BLaER1 treated with 17β-estradiol and CSF1 and Interleukin-3, amounts not matched to agents 10 nM and 100 nM (cell line): Measurements from ENCODE around the gene MSANTD7.

Experiments used
- H3K27ac ChIP-seq, 11 experiments: shearing (Covaris generic); formaldehyde crosslinking; 2 replicates each; pipeline ENCODE4 v1.8.1; 2022
- H3K27me3 ChIP-seq, 11 experiments: shearing (Covaris generic); formaldehyde crosslinking; 2 replicates each; pipeline ENCODE4 v1.8.1; 2022
- H3K36me3 ChIP-seq, 11 experiments: shearing (Covaris generic); formaldehyde crosslinking; 2 replicates each; pipeline ENCODE4 v1.8.1; 2022
- H3K4me1 ChIP-seq, 10 experiments: shearing (Covaris generic); formaldehyde crosslinking; 2 replicates each; pipeline ENCODE4 v1.8.1; 2022
- H3K4me2 ChIP-seq, 11 experiments: shearing (Covaris generic); formaldehyde crosslinking; 2 replicates each; pipeline ENCODE4 v1.8.1; 2022
- H3K4me3 ChIP-seq, 10 experiments: shearing (Covaris generic); formaldehyde crosslinking; 2 replicates each; pipeline ENCODE4 v1.8.1; 2022
- H3K9ac ChIP-seq, 11 experiments: shearing (Covaris generic); formaldehyde crosslinking; 2 replicates each; pipeline ENCODE4 v1.8.1; 2022
- H3K9me3 ChIP-seq, 11 experiments: shearing (Covaris generic); formaldehyde crosslinking; replicated peaks in 1 of 11; 2 replicates each; pipeline ENCODE4 v1.8.1; 2022
- H4K20me1 ChIP-seq, 11 experiments: shearing (Covaris generic); formaldehyde crosslinking; 2 replicates each; pipeline ENCODE4 v1.8.1; 2022
- Cebpa-rat ChIP-seq, 11 experiments: shearing (Covaris generic); IDR thresholded peaks; 2 replicates each; pipeline ENCODE4 v1.8.1; 2022

Gene MSANTD7

GRCh38 chr10:14837757-14838581 is at the start of gene MSANTD7, which contains the start of the genes CDNF and HSPA14:
Gene MSANTD7, plus strand, starts transcription at chr10:14838306. Its CDS starts 3,979 bp downstream, at chr10:14842285.
Gene CDNF, minus strand, starts transcription at chr10:14838037. Its CDS starts 91 bp downstream, at chr10:14837946.
Gene HSPA14, plus strand, starts transcription at chr10:14838306. Its CDS starts 97 bp downstream, at chr10:14838403.
- Histone ChIP-seq H3K4me2 (peak within 1 kb of the TSS; percentile 81 to 97 (median 92)), H3K9ac (peak within 1 kb of the TSS; percentile 92 to 99 (median 96)), H3K27ac (peak within 1 kb of the TSS; percentile 80 to 95 (median 94)), H3K4me1 (peaks cover 18 to 24% (median 21%) of the 10 kb centered on the region in 10 experiments), H3K4me3 (peak within 1 kb of the TSS; percentile 87 to 99 (median 98)), H3K36me3 (peaks cover 28 to 35% (median 30%) of the 10 kb centered on the region in 11 experiments), H3K27me3 (no peaks in the 10 kb centered on the region), H3K9me3 (no peaks in the 10 kb centered on the region), H4K20me1 (peaks cover 0 to 46% (median 24%) of the 10 kb centered on the region in 11 experiments; a peak in 14 of 22 replicates)
- TF ChIP-seq Cebpa-rat (IDR thresholded peaks at IDR 0.05) = peak in 1 of 11 experiments; percentile 23; a peak in 1 of 22 replicates

- Histone ChIP-seq H4K20me1 (no peaks in the 10 kb centered on the region), H3K4me2 (peak overlapping the region; percentile 2 to 55 (median 25); a peak in 14 of 22 replicates), H3K36me3 (no peaks in the 10 kb centered on the region), H3K4me3 (no peak overlapping the region), H3K27ac (no peak overlapping the region; a peak in 1 of 22 replicates), H3K27me3 (no peaks in the 10 kb centered on the region), H3K4me1 (peaks cover 10 to 30% (median 24%) of the 10 kb centered on the region in 10 experiments), H3K9me3 (no peaks in the 10 kb centered on the region), H3K9ac (no peak overlapping the region)
- no peak for TF ChIP-seq Cebpa-rat (IDR thresholded peaks at IDR 0.05)
Measured at GRCh38 chr10:14798636-14799035, 39.5 kb upstream of the MSANTD7 start.

GRCh38 chr10:14800397-14800796 is 37.7 kb upstream of the MSANTD7 start:
- no peak overlapping the region for H3K4me2 ChIP-seq
- no peak overlapping the region for H3K4me3 ChIP-seq
- no peaks in the 10 kb centered on the region for H3K27me3 ChIP-seq
- no peaks in the 10 kb centered on the region for H4K20me1 ChIP-seq
- no peaks in the 10 kb centered on the region for H3K36me3 ChIP-seq
- H3K9ac ChIP-seq = no peak overlapping the region
- H3K4me1 ChIP-seq = peaks cover 10 to 30% (median 24%) of the 10 kb centered on the region in 10 experiments
- TF ChIP-seq Cebpa-rat (IDR thresholded peaks at IDR 0.05) = no peak
- no peaks in the 10 kb centered on the region for H3K9me3 ChIP-seq
- H3K27ac ChIP-seq = no peak overlapping the region

- no peaks in the 10 kb centered on the region for H3K36me3 ChIP-seq
- H3K4me3 ChIP-seq = no peak overlapping the region
- no peaks in the 10 kb centered on the region for H4K20me1 ChIP-seq
- no peaks in the 10 kb centered on the region for H3K9me3 ChIP-seq
- TF ChIP-seq Cebpa-rat (IDR thresholded peaks at IDR 0.05) = no peak
- no peak overlapping the region for H3K27ac ChIP-seq
- peak overlapping the region in 8 of 11 experiments; percentile 19 to 69 (median 47); a peak in 15 of 22 replicates for H3K4me2 ChIP-seq
- H3K4me1 ChIP-seq = peaks cover 10 to 30% (median 24%) of the 10 kb centered on the region in 10 experiments
- H3K27me3 ChIP-seq = no peaks in the 10 kb centered on the region
- H3K9ac ChIP-seq = no peak overlapping the region
Measured at GRCh38 chr10:14801723-14802122, 36.4 kb upstream of the MSANTD7 start.

GRCh38 chr10:14803827-14804226 is 34.3 kb upstream of the MSANTD7 start:
- H3K27me3 ChIP-seq = no peaks in the 10 kb centered on the region
- H3K4me2 ChIP-seq = no peak overlapping the region
- no peak overlapping the region for H3K4me3 ChIP-seq
- no peak overlapping the region for H3K9ac ChIP-seq
- no peak for TF ChIP-seq Cebpa-rat (IDR thresholded peaks at IDR 0.05)
- no peaks in the 10 kb centered on the region for H3K36me3 ChIP-seq
- H3K4me1 ChIP-seq = peaks cover under 1 to 20% (median 13%) of the 10 kb centered on the region in 10 experiments; a peak in 19 of 20 replicates
- H3K27ac ChIP-seq = no peak overlapping the region
- H3K9me3 ChIP-seq = no peaks in the 10 kb centered on the region
- no peaks in the 10 kb centered on the region for H4K20me1 ChIP-seq

GRCh38 chr10:14806318-14806717 is 31.8 kb upstream of the MSANTD7 start:
- Histone ChIP-seq H3K4me2 (no peak overlapping the region), H3K9me3 (no peaks in the 10 kb centered on the region), H3K36me3 (no peaks in the 10 kb centered on the region), H3K9ac (no peak overlapping the region), H3K27ac (no peak overlapping the region), H3K4me3 (no peak overlapping the region), H3K27me3 (no peaks in the 10 kb centered on the region), H4K20me1 (no peaks in the 10 kb centered on the region), H3K4me1 (peaks cover 2 to 21% (median 12%) of the 10 kb centered on the region in 10 experiments; a peak in 17 of 20 replicates)
- no peak for TF ChIP-seq Cebpa-rat (IDR thresholded peaks at IDR 0.05)

GRCh38 chr10:14810969-14811953 is 26.8 kb upstream of the MSANTD7 start:
- Histone ChIP-seq H3K27ac (no peak overlapping the region), H3K9ac (no peak overlapping the region), H3K4me3 (no peak overlapping the region), H3K36me3 (no peaks in the 10 kb centered on the region), H3K4me1 (peaks cover 6 to 35% (median 13%) of the 10 kb centered on the region in 10 experiments; a peak in 16 of 20 replicates), H3K27me3 (no peaks in the 10 kb centered on the region), H3K9me3 (peaks cover 0 to 7% (median 5%) of the 10 kb centered on the region in 11 experiments; a peak in 11 of 22 replicates), H4K20me1 (no peaks in the 10 kb centered on the region), H3K4me2 (peak overlapping the region in 3 of 11 experiments; percentile 66 to 90 (median 87); a peak in 2 of 22 replicates)
- TF ChIP-seq Cebpa-rat (IDR thresholded peaks at IDR 0.05) = no peak

- Histone ChIP-seq H3K4me2 (peak overlapping the region in 6 of 11 experiments; percentile 1 to 90 (median 34); a peak in 8 of 22 replicates), H3K4me3 (no peak overlapping the region), H3K4me1 (peaks cover 6 to 35% (median 13%) of the 10 kb centered on the region in 10 experiments; a peak in 16 of 20 replicates), H3K9ac (no peak overlapping the region), H3K36me3 (no peaks in the 10 kb centered on the region), H3K27ac (peak overlapping the region in 1 of 11 experiments; percentile 49; a peak in 1 of 22 replicates), H3K9me3 (peaks cover 0 to 10% (median 5%) of the 10 kb centered on the region in 11 experiments; a peak in 11 of 22 replicates), H3K27me3 (no peaks in the 10 kb centered on the region), H4K20me1 (no peaks in the 10 kb centered on the region)
- no peak for TF ChIP-seq Cebpa-rat (IDR thresholded peaks at IDR 0.05)
Measured at GRCh38 chr10:14812271-14812670, 25.8 kb upstream of the MSANTD7 start.
